ENCODE results near the gene DRC1. TPM values are rescaled to one million over a fixed set of nuclear protein-coding genes. Genes with fewer than 3 reads are reported as not detected.

Gene DRC1
- total RNA-seq, 1 donor, result 0.36 TPM

DNA sequence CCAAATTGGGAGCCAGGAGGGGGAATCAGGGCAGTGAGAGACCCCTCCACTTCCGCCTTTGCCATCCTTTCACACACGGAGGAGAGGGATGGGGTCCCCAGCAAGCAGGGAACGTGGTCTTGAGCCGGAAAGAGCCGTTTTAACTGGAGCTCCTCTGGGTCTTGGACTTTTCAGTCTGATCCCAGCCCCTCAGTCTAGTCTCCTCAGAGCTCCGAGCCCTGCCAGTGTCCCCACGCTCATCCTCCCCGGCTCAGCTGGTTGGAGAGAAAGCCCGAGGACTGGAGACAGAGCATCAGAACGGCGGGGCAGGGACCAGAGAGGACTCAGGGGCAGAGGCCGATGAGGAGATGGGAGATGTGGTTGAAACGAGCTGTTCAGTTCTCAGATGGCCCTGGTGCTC is 102.3 kb downstream of the DRC1 start:
- Histone ChIP-seq H3K4me2 (ENCODE audit: insufficient read depth, low read length) (no peak overlapping the region), H3K9me3 (ENCODE audit: low read depth, low read length) (no peaks in the 10 kb centered on the region), H3K4me3 (ENCODE audit: insufficient read depth, low read length) (no peak overlapping the region), H3K36me3 (ENCODE audit: insufficient read depth, low read length) (no peaks in the 10 kb centered on the region), H3K27me3 (ENCODE audit: insufficient read depth, low read length) (peaks cover 66% of the 10 kb centered on the region), H3K4me1 (ENCODE audit: insufficient read depth, low read length) (no peaks in the 10 kb centered on the region), H4K20me1 (ENCODE audit: insufficient read depth, low read length) (no peaks in the 10 kb centered on the region), H2AFZ (ENCODE audit: low read length) (no peak overlapping the region), H3K27ac (ENCODE audit: low read depth, low read length) (no peak overlapping the region), H3K79me2 (ENCODE audit: insufficient read depth, low read length) (no peaks in the 10 kb centered on the region)
- TF ChIP-seq, protein P1, sequence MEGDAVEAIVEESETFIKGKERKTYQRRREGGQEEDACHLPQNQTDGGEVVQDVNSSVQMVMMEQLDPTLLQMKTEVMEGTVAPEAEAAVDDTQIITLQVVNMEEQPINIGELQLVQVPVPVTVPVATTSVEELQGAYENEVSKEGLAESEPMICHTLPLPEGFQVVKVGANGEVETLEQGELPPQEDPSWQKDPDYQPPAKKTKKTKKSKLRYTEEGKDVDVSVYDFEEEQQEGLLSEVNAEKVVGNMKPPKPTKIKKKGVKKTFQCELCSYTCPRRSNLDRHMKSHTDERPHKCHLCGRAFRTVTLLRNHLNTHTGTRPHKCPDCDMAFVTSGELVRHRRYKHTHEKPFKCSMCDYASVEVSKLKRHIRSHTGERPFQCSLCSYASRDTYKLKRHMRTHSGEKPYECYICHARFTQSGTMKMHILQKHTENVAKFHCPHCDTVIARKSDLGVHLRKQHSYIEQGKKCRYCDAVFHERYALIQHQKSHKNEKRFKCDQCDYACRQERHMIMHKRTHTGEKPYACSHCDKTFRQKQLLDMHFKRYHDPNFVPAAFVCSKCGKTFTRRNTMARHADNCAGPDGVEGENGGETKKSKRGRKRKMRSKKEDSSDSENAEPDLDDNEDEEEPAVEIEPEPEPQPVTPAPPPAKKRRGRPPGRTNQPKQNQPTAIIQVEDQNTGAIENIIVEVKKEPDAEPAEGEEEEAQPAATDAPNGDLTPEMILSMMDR (IDR thresholded peaks at IDR 0.05; ENCODE audit: extremely low read depth, low read depth, low read length), result no peak
- DNase-seq (ENCODE audit: insufficient read length, low spot score, missing footprints), result no peak

GRCh38 chr2:26506279-26506678 is 104.6 kb downstream of the DRC1 start:
- Histone ChIP-seq H3K79me2 (ENCODE audit: insufficient read depth, low read length) (no peaks in the 10 kb centered on the region), H3K4me3 (ENCODE audit: insufficient read depth, low read length) (no peak overlapping the region), H3K9me3 (ENCODE audit: low read depth, low read length) (no peaks in the 10 kb centered on the region), H3K4me1 (ENCODE audit: insufficient read depth, low read length) (no peaks in the 10 kb centered on the region), H3K4me2 (ENCODE audit: insufficient read depth, low read length) (no peak overlapping the region), H3K36me3 (ENCODE audit: insufficient read depth, low read length) (no peaks in the 10 kb centered on the region), H3K27me3 (ENCODE audit: insufficient read depth, low read length) (peaks cover 63% of the 10 kb centered on the region), H3K27ac (ENCODE audit: low read depth, low read length) (no peak overlapping the region), H4K20me1 (ENCODE audit: insufficient read depth, low read length) (no peaks in the 10 kb centered on the region), H2AFZ (ENCODE audit: low read length) (no peak overlapping the region)
- no peak for DNase-seq (ENCODE audit: insufficient read length, low spot score, missing footprints)
- TF ChIP-seq, protein P1 (IDR thresholded peaks at IDR 0.05; ENCODE audit: extremely low read depth, low read depth, low read length), result no peak

Other genes starting within 250 kb of the DRC1 start
- gene GAREM2, start 228.8 kb upstream of the DRC1 start, total RNA-seq, result 1.4 and 2.4 TPM in 2 replicates
- gene HADHA, start 157.3 kb upstream of the DRC1 start, total RNA-seq, result 113 and 117 TPM in 2 replicates
- 119 and 143 TPM in 2 replicates for gene HADHB, start 157.0 kb upstream of the DRC1 start, total RNA-seq
- gene SELENOI, start 55.8 kb upstream of the DRC1 start, total RNA-seq, result 11.6 and 13.0 TPM in 2 replicates
- gene ADGRF3, start 55.1 kb upstream of the DRC1 start, total RNA-seq, result under 0.01 and 0.59 TPM in 2 replicates
- gene OTOF, start 76.2 kb downstream of the DRC1 start, total RNA-seq, result not detected in 2 replicates
- not detected in 2 replicates for gene CIB4, start 239.4 kb downstream of the DRC1 start, total RNA-seq